PC-3 (cell line): ENCODE results near the gene TM4SF18. TPM values are rescaled to one million over a fixed set of nuclear protein-coding genes. Genes with fewer than 3 reads are reported as not detected.

Experiments
- ATAC-seq: fragments of 200-7000 bp; cut with Tn5 transposase; 2 replicates; pipeline ENCODE4 v1.9.1; 2020; ENCODE audit warnings: mild to moderate bottlenecking, moderate library complexity
- BruUV-seq: library from RNA; stranded (reverse); fragments of 400-500 nt; replicated peaks from 2 replicates; lab custom pipeline; 2021; lab: Mats Ljungman, UMichigan
- CTCF ChIA-PET: fragments of 300-600 bp; sonication (Branson Sonifier 250); formaldehyde crosslinking; loops from one replicate; lab custom pipeline; 2022; ENCODE audit warnings: antibody characterized with exemption; lab: Charles Lee
- POLR2A ChIA-PET: fragments of 300-600 bp; sonication (Branson Sonifier 250); formaldehyde crosslinking; loops from one replicate; lab custom pipeline; 2022; ENCODE audit warnings: antibody characterized with exemption; ENCODE audit not compliant: unreplicated experiment; lab: Charles Lee
- DNase-seq: peaks from one replicate; pipeline ENCODE4 v3.0.0-alpha.2; 2015
- H2AFZ ChIP-seq: fragments of 300-600 bp; sonication (generic); 2 replicates; pipeline ENCODE4 v1.6.0; 2016; ENCODE audit warnings: antibody characterized with exemption, low read length
- H3F3A ChIP-seq: fragments of 300-600 bp; sonication (generic); one replicate; pipeline ENCODE4 v1.6.0; 2017; ENCODE audit warnings: antibody characterized with exemption, low read length, control low read depth, mild to moderate bottlenecking; ENCODE audit not compliant: unreplicated experiment
- H3K27ac ChIP-seq: fragments of 300-600 bp; sonication (generic); 2 replicates; pipeline ENCODE4 v1.5.1; 2016; ENCODE audit warnings: mild to moderate bottlenecking, low read length
- H3K27me3 ChIP-seq: fragments of 300-600 bp; sonication (generic); 2 replicates; pipeline ENCODE4 v1.6.1; 2016; ENCODE audit warnings: low read length, mixed read lengths
- H3K36me3 ChIP-seq: fragments of 300-600 bp; sonication (generic); 2 replicates; pipeline ENCODE4 v1.6.1; 2016; ENCODE audit warnings: low read depth, mixed run types, low read length, mixed read lengths
- H3K4me1 ChIP-seq: fragments of 300-600 bp; sonication (generic); 2 replicates; pipeline ENCODE4 v1.5.1; 2016; ENCODE audit warnings: low read length; ENCODE audit not compliant: insufficient read depth
- H3K4me2 ChIP-seq: fragments of 300-600 bp; sonication (generic); 2 replicates; pipeline ENCODE4 v1.6.0; 2016; ENCODE audit warnings: low read length
- H3K4me3 ChIP-seq: fragments of 300-600 bp; sonication (generic); 2 replicates; pipeline ENCODE4 v1.5.1; 2016; ENCODE audit warnings: mild to moderate bottlenecking, low read length, mixed read lengths
- H3K79me2 ChIP-seq: fragments of 300-600 bp; sonication (generic); 2 replicates; pipeline ENCODE4 v1.6.1; 2017; ENCODE audit warnings: low read length, mixed read lengths
- H3K9ac ChIP-seq: fragments of 300-600 bp; sonication (generic); 2 replicates; pipeline ENCODE4 v1.6.0; 2016; ENCODE audit warnings: mild to moderate bottlenecking, low read length
- H3K9me2 ChIP-seq: fragments of 300-600 bp; sonication (generic); replicated peaks from 2 replicates; pipeline ENCODE4 v1.6.1; 2016; ENCODE audit warnings: mixed run types, low read length, mixed read lengths
- H3K9me3 ChIP-seq: fragments of 300-600 bp; sonication (generic); 2 replicates; pipeline ENCODE4 v1.6.1; 2016; ENCODE audit warnings: low read length, mixed read lengths
- H4K20me1 ChIP-seq: fragments of 300-600 bp; sonication (generic); 2 replicates; pipeline ENCODE4 v1.6.1; 2016; ENCODE audit warnings: low read length, mixed read lengths
- CTCF ChIP-seq: fragments of 300-600 bp; sonication (generic); conservative IDR thresholded peaks from 2 replicates; pipeline ENCODE4 v1.5.1; 2017; ENCODE audit warnings: antibody characterized with exemption, low read depth, mild to moderate bottlenecking, low read length
- EZH2 ChIP-seq: fragments of 300-600 bp; sonication (generic); IDR thresholded peaks from one replicate; pipeline ENCODE4 v1.6.1; 2017; ENCODE audit warnings: antibody characterized with exemption, mild to moderate bottlenecking, low read length; ENCODE audit not compliant: unreplicated experiment
- EZH2phosphoT487 ChIP-seq: fragments of 300-600 bp; sonication (generic); IDR thresholded peaks from 2 replicates; pipeline ENCODE4 v1.6.1; 2018; ENCODE audit warnings: mild to moderate bottlenecking, antibody characterized with exemption, low read length, borderline replicate concordance
- intact Hi-C: fragments of 100-400 bp; cut with micrococcal nuclease; formaldehyde crosslinking; loops from 2 replicates; pipeline ENCODE4 v1.9.0; 2023
- total RNA-seq: library from RNA; depleted of rRNA; stranded (reverse); fragments of >200 nt; gene quantifications from 2 replicates; pipeline ENCODE4 v1.2.3, GENCODE V29; 2014

Gene TM4SF18
- total RNA-seq, 1 experiment from 2014 or later = 0.40 TPM

GRCh38 chr3:149277331-149277813 is 56.1 kb downstream of the TM4SF18 start:
- no peaks in the 10 kb centered on the region for H3K9me3 ChIP-seq
- H2AFZ ChIP-seq = peak overlapping the region; percentile 47
- no peaks in the 10 kb centered on the region for H3K27me3 ChIP-seq
- H3K4me1 ChIP-seq = peaks cover 49% of the 10 kb centered on the region
- peak; percentile 95 for ATAC-seq
- H4K20me1 ChIP-seq = no peaks in the 10 kb centered on the region
- TF ChIP-seq EZH2phosphoT487 = no peak
- no peak for TF ChIP-seq EZH2
- no peak for TF ChIP-seq CTCF
- H3K9ac ChIP-seq = peak overlapping the region; percentile 68
- intact Hi-C loops = loop anchor here (1.0 to 5.0 kb wide), 5 partner anchors 23 to 203 kb away; partner anchors contain the start of gene TM4SF1
- H3K4me2 ChIP-seq = peak overlapping the region; percentile 71
- no peaks in the 10 kb centered on the region for H3K9me2 ChIP-seq
- POLR2A ChIA-PET = interaction anchor here (0.5 to 0.6 kb wide), 2 partner anchors 23 to 872 kb away, joined by 3 to 5 read pairs; no protein-coding TSS in a partner anchor
- no peaks in the 10 kb centered on the region for H3K79me2 ChIP-seq
- H3K4me3 ChIP-seq = peak overlapping the region; percentile 38; the same call in 1 of the 2 replicates
- H3K36me3 ChIP-seq = no peaks in the 10 kb centered on the region
- peak; percentile 91 for DNase-seq
- BruUV-seq = TSS peak; percentile 92
- CTCF ChIA-PET = interaction anchor here (0.8 to 1.3 kb wide), 3 partner anchors 56 to 322 kb away, joined by 3 to 9 read pairs (median 3); partner anchors contain the start of gene TM4SF18
- H3F3A ChIP-seq = no peaks in the 10 kb centered on the region
- peak overlapping the region; percentile 94 for H3K27ac ChIP-seq

GRCh38 chr3:149276619-149277018 is 56.8 kb downstream of the TM4SF18 start:
- no peaks in the 10 kb centered on the region for H3K36me3 ChIP-seq
- POLR2A ChIA-PET = no interaction called here
- peak overlapping the region; percentile 68 for H3K9ac ChIP-seq
- H3K9me3 ChIP-seq = no peaks in the 10 kb centered on the region
- no peaks in the 10 kb centered on the region for H4K20me1 ChIP-seq
- no peak for ATAC-seq
- H3K79me2 ChIP-seq = no peaks in the 10 kb centered on the region
- BruUV-seq = no TSS peak
- no peaks in the 10 kb centered on the region for H3K9me2 ChIP-seq
- H3F3A ChIP-seq = no peaks in the 10 kb centered on the region
- intact Hi-C loops = loop anchor here (1.0 to 5.0 kb wide), 5 partner anchors 24 to 204 kb away; partner anchors contain the start of gene TM4SF1
- CTCF ChIA-PET = interaction anchor here (0.8 kb wide), 1 partner anchor 64 kb away, joined by 3 read pairs; no protein-coding TSS in a partner anchor
- H3K27ac ChIP-seq = peak overlapping the region; percentile 94
- no peak for TF ChIP-seq EZH2
- TF ChIP-seq EZH2phosphoT487 = no peak
- no peak for TF ChIP-seq CTCF
- peaks cover 49% of the 10 kb centered on the region for H3K4me1 ChIP-seq
- H3K4me3 ChIP-seq = no peak overlapping the region
- no peak for DNase-seq
- no peaks in the 10 kb centered on the region for H3K27me3 ChIP-seq
- no peak overlapping the region for H2AFZ ChIP-seq
- peak overlapping the region; percentile 71 for H3K4me2 ChIP-seq

GRCh38 chr3:149274220-149274619 is 59.2 kb downstream of the TM4SF18 start:
- no TSS peak for BruUV-seq
- TF ChIP-seq CTCF = no peak
- TF ChIP-seq EZH2 = no peak
- no peak for TF ChIP-seq EZH2phosphoT487
- H3K36me3 ChIP-seq = no peaks in the 10 kb centered on the region
- H3K79me2 ChIP-seq = no peaks in the 10 kb centered on the region
- no peaks in the 10 kb centered on the region for H3K9me3 ChIP-seq
- peaks cover 44% of the 10 kb centered on the region for H3K4me1 ChIP-seq
- intact Hi-C loops = no loop called here
- H3F3A ChIP-seq = no peaks in the 10 kb centered on the region
- peak overlapping the region; percentile 31; the same call in 1 of the 2 replicates for H2AFZ ChIP-seq
- DNase-seq (no peak), ATAC-seq (no peak)
- H3K9ac ChIP-seq = no peak overlapping the region
- no peak overlapping the region for H3K4me2 ChIP-seq
- ChIA-PET POLR2A (no interaction called here), CTCF (interaction anchor here (1.0 kb wide), 1 partner anchor 319 kb away, joined by 8 read pairs; no protein-coding TSS in a partner anchor)
- no peaks in the 10 kb centered on the region for H3K9me2 ChIP-seq
- H3K4me3 ChIP-seq = no peak overlapping the region
- no peaks in the 10 kb centered on the region for H3K27me3 ChIP-seq
- H3K27ac ChIP-seq = no peak overlapping the region
- no peaks in the 10 kb centered on the region for H4K20me1 ChIP-seq
